Measurements from ENCODE around the gene NBPF9.
"Not testable (repeated sequence)": the region's sequence is repeated elsewhere in the genome, so short reads cannot be mapped to it uniquely, and the experiment has no call there.

Gene NBPF9, protein sequence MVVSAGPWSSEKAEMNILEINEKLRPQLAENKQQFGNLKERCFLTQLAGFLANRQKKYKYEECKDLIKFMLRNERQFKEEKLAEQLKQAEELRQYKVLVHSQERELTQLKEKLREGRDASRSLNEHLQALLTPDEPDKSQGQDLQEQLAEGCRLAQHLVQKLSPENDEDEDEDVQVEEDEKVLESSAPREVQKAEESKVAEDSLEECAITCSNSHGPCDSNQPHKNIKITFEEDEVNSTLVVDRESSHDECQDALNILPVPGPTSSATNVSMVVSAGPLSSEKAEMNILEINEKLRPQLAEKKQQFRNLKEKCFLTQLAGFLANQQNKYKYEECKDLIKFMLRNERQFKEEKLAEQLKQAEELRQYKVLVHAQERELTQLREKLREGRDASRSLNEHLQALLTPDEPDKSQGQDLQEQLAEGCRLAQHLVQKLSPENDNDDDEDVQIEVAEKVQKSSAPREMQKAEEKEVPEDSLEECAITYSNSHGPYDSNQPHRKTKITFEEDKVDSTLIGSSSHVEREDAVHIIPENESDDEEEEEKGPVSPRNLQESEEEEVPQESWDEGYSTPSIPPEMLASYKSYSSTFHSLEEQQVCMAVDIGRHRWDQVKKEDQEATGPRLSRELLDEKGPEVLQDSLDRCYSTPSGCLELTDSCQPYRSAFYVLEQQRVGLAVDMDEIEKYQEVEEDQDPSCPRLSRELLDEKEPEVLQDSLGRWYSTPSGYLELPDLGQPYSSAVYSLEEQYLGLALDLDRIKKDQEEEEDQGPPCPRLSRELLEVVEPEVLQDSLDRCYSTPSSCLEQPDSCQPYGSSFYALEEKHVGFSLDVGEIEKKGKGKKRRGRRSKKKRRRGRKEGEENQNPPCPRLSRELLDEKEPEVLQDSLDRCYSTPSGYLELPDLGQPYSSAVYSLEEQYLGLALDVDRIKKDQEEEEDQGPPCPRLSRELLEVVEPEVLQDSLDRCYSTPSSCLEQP (N-terminal part only)

DNA sequence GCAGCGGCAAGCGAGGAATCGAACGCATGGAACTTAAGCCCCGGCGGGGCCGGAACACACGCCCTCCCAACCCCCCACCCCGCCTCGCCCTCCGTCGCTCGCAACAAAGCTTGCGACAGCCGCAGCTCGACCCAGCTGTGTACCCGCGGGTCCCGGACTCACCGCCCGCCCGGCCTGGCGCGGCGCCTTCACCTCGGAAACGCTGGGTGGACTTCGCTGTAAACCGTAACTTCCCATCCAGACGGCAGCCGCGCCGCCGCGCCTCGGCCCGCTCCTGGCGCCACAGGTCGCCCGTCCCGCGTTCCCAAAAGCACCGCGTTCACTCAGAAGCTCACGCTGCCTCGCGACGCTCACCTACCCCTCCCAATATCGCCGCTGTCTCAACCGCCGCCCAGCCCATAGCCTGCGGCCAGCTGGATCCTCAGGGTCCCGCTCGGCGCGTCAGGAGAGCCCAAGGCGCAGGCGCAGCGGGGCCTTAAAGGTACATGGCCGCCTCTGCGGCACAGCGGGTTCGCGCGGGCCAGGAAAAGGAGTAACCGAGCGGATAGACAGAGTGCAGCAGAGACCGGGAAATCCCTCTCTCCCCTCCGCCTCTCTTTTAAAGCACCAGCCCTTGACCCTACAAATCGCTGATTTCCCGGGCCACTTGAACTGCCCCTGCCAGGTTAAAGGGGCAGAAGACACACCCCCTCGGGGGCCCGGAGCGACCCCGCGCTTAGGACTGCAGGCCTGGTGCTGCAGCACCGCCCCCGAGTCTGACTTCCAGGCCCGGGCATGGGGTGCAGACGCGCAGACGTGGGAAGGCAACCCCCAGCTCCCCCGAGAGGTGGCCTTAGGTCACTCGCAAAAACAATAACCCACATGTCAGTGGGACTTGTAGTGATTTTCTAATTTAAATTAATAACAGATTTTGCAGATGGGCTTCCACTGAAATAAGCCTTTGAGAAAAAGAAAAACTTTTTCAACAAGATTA lies at the start of gene NBPF9:
Gene NBPF9 (minus strand): TSS at position 443 of the 973 bp plus-strand sequence. CDS start 21,412 bp downstream, outside the sequence.
- not testable (repeated sequence) for DNase-seq

DNA sequence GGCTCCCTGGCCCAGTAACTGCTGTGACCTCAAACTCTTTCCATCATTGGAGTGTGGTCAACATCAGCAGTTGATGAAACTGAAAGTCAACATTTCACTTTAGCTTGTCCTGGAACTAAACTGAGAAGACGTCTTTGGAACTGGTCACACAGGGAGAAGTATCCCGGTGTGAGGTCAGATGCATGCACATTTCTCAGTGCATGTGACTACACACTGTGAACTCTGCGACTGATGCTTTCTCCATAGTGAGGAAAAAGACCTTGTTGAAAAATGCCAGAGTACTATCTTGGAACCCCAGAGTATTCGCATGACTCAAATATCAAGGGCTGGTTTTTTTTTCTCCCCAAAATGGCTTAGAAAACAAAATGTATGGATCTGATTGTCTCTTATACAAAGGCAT lies 46.6 kb upstream of the NBPF9 start:
- DNase-seq: not testable (repeated sequence)

DNA sequence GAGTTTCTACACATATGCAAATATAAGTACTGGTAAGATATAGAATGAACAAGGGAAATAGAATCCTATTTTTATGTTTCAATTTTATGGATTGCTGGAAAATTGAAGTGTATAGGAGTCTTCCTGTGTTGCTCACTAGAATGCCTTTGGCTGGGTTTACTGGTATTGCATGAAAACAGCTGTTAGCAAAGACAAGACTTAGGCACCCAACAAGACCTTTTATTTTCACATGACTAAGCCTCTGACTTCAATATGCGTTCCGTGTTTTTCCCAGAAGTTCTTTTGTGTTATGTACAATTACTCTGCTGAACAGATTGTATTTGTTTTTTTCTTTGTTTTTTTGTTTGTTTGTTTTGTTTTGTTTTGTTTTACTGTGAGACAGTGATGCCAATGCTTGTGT lies 34.2 kb upstream of the NBPF9 start:
- DNase-seq: not testable (repeated sequence)

DNA sequence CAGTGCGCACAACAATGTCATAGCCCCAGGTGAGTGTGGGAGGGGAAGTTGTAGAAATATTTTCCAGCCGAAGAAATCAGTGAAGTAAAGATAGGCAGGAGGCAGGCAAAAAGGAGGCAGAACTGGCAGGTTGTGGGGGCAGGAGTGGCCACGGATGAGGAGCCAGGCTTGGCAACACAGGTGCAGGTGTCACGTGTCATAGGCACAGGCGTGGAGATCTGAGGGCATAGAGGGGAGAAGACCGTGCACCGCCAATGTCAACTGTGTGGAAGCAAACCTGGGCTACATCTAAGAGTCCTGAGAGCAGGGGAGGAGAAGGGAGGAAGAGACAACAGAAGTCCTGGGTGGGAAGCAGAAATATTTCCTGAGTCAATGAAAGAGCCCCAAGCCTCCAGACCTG lies 27.6 kb upstream of the NBPF9 start:
- not testable (repeated sequence) for DNase-seq

DNA sequence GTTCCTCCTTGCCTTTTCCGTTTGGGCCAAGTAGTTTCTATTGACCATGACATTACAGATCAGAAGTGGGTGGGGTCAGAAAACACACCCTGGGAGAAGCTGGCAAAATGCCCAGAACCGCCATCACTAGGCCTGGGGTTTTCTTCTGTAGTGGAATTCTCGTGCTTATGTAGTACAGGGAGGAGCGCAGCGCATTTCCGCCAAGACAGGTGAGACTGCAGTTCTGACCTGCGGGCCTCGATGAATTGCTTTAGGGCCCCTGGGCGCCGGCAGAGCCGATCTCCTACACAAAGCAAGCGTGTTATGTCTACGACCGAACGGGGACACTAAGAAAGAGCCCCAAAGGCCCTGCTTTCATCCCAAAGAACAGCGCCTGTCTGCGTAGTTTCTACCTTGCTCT lies 25.9 kb upstream of the NBPF9 start:
- not testable (repeated sequence) for DNase-seq

DNA sequence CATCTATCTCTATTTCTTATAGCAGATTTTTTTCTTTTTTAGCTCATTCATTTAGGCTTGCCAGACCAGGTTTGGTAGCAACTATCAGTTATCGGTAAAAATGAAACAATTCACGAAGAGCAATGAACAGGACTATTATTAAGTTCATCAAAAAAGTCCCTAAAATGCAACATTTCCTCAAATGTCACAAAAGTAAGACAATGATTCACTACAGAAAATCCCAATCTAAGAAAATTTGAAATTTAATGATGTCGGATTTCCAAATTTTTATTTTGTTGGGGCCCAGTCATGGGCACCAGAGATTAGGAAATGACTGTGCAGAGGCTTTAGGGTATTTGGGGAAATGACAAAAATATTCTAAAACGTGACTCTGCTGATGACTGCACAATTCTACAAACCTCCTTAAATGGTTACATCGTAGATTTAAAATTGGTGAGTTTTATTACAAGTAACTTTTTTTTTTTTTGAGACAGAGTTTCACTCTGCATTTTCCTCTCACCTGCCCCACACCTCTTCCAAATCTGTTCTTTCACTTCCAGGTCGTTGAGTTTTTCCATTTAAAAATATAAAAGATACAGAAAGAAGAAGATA lies 23.3 kb upstream of the NBPF9 start:
- not testable (repeated sequence) for DNase-seq

DNA sequence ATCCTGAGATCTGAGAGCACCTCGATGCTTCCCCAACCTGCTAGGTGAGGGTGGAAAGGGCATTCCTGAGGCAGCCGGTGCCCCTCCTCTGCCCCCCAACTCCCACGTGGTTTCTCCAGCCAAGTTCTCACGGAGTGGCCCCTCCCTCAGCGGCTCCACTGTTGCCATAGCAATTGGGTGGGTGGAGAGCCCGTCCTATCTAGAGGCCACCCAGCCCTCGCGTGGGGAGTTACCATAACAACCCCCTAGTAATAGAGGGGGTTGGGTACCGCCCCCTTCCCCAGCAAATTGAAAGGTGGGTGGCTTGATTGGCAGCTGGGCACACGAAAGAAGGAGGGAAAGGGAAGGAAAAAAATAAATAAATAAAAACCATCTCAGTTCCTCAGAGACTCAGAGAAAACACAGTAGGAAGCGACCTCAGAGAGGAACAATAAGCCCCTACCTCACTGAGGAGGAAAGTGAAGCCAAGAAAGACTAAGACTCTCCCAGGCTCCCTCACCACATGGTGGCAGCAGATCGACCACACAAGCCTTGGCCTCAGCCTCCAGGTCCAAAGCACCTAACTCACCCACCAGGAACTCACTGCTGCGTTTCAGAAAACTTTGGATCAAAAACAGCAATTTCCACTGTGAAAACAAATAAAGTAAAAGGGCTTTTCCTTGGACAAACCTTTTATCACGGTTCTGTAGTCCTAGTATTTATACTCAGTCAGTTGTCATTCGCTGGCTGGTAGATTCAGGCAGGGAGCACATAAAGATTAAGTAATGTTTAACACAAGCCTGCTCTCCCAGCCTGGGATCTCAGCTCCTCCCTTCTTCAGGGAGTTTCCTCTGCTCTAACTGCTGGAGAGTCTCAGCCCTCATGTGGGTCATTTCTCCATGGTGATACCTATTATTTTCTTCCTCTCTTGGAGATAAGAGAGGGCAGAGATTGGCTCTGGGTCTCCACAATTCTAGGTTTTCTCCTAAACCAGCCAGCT lies 20.9 kb upstream of the NBPF9 start:
- DNase-seq: not testable (repeated sequence)

DNA sequence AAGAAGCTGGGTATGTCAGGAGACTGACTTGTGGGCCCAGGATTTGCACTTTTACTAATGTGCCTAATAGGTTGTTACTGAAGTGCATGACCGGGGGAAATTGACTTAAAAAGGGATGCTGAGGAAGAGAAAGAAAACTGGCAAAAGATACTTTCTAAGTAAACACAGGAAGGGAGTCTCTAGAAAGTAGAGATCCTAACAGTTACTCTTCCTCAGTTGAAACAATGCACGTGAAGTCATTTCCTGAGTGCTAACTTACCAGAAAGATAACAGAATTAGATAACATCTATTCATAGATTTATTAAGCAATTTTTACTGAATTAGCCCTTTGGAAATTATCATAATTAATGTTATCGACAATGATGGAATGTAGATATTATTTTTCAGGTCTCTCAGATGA lies 9.5 kb upstream of the NBPF9 start:
- not testable (repeated sequence) for DNase-seq

DNA sequence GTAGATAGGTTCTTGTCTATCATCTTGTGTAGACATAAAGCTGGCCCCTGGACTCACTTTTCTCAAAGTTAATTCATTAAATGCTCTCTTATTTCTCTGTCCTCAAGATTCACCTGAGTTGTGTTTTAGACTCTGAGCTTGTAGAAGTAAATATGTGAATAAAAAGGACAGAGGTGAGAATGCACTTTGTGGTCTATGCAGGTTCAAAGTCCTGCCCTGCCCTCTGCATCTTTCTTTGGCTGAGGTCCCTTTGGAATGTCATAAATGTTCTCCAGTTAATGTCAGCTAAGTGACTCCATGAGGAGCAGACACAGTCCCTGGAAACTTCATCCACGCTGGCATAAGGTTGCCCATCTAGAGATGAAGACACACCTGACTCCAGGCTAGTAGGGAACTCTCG lies 7.0 kb upstream of the NBPF9 start:
- not testable (repeated sequence) for DNase-seq

DNA sequence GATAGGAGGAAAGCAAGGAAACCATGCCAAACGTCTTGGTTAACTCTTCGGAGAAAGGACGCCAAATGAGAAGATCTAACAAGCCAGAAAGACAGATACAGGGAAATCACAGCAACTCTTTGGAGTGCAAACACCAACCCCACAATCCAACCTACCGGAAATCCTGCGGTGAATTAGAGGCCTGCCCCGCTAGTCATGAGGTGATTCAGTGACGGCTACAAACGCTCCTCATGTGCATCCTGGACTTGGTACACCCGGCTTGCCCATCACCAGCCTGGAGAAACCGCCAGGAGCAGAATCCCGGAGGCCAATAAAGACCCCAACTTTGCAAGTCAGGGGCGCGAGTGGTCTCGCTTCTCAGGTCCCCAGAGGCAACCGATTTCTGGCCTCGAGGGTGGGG lies 777 bp downstream of the NBPF9 start:
- not testable (repeated sequence) for DNase-seq

DNA sequence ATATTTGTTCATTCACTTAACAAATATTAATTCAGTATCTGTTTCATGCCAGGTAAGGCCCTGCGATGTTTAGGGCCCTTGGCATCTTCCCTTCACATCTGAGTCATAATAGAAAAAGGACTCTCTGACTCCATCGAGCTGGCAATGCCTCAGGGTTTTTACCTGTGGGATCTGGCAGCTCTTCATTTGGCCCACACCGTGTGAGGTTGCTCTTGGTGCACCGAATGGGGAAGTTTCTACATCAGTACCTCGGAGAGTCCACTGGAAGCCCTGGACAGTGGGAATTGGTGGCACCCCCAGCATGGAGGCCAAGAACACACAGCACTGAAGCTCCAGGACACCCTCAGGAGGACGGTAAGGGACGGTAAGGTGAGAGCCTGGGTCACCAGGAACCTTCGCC lies 5.1 kb downstream of the NBPF9 start:
- not testable (repeated sequence) for DNase-seq

DNA sequence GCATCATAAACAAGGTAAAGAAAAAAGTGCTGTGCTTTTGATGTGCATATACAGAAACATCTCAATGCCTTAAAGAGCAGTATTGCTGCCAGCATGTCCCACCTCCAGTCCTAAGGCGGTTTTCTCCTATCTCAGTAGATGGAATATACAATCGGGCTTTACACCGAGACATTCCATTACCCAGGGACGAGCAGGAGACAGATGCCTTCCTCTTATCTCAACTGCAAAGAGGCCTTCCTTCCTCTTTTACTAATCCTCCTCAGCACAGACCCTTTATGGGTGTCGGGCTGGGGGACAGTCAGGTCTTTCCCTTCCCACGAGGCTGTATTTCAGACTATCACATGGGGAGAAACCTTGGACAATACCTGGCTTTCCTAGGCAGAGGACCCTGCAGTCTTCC lies 10.2 kb downstream of the NBPF9 start:
- DNase-seq: not testable (repeated sequence)

DNA sequence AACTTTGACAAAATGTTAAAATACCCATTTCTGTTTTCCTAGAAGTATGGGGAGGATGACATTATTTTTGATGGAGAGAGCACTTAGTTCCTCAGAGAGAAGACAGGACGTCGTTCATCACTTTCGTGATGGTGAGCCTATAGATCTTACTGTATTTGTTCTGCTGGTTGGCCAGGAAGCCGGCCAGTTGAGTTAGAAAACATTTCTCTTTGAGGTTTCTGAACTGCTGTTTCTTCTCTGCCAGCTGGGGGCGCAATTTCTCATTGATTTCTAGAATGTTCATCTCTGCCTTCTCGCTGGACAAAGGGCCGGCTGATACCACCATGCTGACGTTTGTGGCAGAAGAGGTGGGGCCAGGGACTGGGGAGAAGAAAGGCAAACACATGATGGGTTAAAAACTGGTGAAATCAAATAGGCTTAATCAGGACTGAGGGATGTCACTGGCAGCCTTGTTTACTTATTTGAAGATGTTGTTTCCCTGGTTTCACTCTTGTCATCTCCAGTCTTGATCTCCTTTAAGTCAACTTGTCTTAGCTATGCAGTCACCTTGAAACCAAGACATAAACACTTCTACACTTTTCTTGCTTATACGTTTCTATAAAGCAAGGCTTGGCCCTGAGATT lies 27.7 kb downstream of the NBPF9 start:
- not testable (repeated sequence) for DNase-seq

DNA sequence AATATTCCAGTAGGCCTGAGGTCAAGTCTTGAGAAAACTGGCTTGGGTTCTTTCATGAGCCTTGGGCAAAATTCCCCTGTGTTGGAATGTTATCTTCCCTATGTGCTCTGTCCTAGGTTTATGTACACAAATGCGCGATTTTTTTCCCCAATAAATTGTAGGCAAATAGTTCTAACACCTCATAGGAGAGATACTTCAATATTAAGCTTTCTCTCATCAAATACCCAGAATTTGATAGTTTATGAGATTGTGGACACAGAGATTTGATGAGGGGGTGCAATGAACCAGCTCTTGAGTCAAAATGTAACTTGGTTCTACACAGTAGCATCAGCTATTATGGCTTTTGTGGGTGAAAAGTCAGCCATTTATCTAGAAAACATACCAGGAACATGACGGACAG lies 38.7 kb downstream of the NBPF9 start:
- DNase-seq: not testable (repeated sequence)

DNA sequence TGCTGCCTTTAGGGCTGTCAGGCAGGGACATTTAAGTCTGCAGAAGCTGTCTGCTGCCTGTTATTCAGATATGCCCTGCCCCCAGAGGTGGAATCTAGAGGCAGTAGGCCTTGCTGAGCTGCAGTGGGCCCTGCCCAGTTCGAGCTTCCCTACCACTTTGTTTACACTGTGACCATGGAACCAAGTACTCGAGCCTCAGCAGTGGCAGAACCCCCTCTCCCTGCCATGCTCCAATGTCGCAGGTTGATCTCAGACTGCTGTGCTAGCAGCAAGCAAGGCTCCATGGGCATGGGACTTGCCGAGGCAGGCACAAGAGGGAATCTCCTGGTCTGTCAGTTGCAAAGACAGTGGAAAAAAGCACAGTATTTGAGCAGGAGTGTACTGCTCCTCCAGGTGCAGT lies 60.3 kb downstream of the NBPF9 start:
- not testable (repeated sequence) for DNase-seq

DNA sequence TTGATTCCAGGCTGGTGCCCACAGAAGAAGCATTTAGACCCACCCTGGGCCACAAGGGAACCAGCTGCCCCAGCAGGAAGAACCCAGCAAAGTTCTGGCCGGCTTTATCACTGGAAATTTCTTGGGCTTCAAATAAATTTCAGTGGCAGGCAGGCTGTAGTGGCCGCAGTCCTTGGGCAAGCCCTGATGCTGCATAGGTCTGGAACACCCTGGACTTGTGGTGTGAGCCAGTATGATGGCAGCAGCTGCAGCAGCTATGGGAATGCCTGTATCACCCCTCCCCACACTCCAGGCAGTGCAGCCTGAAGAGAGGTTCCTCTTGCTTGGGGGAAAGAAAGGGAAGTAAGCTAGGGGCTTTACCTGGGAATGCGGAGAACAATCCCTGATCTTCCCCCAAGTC lies 69.4 kb downstream of the NBPF9 start:
- DNase-seq: not testable (repeated sequence)

DNA sequence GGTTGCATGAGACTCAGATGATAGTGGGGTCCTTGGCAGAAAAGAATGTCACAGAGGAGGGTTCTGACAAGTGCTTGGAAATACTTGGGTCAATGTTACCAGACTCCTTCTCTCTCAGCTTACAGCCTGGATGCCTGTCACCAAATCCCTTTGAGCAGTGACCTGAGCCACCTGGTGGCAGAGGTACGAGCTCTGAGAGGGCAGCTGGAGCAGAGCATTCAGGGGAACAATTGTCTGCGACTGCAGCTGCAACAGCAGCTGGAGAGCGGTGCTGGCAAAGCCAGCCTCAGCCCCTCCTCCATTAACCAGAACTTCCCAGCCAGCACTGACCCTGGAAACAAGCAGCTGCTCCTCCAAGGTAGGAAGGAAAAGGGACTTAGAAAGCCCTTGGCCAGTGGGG lies 79.0 kb downstream of the NBPF9 start:
- DNase-seq: not testable (repeated sequence)

DNA sequence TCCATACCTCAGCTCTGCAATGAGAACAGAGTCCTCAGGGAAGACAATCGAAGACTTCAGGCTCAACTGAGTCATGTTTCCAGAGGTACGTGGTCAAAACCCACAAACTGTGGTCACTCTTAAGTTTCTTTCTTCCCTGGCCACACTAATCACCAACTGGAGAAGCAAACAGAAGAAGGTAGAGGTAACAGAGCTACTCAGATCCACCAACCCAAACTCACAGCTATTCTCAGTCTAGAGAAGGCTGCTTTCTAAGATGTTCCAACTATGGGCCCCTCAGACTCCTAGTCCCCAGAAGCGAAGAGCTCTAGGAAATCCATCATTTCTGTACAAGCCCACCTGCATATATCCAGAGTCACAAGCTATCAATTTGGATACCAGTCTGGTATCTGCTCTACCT lies 84.8 kb downstream of the NBPF9 start:
- DNase-seq: not testable (repeated sequence)

DNA sequence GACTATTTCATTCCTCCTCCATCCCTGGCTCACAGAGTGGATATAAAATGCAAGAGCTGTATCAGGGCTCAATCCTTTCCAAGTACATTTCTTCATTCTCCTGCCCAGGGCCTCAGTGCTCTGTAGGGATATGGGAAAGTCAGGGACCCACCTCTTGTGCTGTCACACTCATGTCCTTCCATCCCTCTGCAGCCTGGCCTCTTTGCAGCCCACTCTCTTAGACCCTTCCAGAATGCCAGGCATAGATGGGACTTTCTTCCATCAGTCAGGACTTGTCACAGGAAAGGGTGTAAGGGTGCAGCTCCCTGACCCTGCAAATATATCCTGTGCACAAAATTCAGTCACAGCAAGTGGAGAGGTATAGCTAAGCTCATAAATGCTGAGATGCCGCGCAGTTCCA lies 86.7 kb downstream of the NBPF9 start:
- DNase-seq: not testable (repeated sequence)

DNA sequence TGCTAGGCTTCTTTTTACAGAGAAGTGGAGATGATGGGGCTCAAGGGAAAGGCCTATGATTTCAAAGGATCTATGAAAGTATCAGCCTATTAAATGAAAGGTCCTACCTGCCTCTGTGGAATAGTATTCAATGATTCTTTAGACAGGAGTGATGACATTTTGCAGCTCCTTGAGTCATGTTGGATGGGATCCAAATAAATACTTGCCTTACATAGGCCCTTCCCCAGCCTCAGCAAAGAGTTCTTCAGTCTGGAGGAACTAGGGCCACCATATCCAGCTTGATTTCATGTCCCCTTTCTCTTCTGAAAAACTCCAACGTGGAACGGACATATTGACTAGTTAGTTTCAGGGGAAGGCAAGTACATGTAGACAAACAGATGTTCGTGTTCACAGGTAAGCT lies 87.8 kb downstream of the NBPF9 start:
- not testable (repeated sequence) for DNase-seq

Data from NCI-H187 treated with DMSO at 0.1 percent for 48 hours (cell line).